ENCODE measurements around the gene STH.

The STH gene

GRCh38 chr17:45973946-45974859, 24.8 kb upstream of the STH start:
- H3K18ac ChIP-seq (ENCODE audit: low read depth in 1 of 2, low read length in 2 of 2), result no peak overlapping the region
- H4K91ac ChIP-seq (ENCODE audit: low read length), result no peak overlapping the region
- no peak overlapping the region for H2BK5ac ChIP-seq (ENCODE audit: low read depth, low read length, poor library complexity, severe bottlenecking)
- H3K79me1 ChIP-seq (replicated peaks; ENCODE audit: low read length, poor library complexity, severe bottlenecking), result no peaks in the 10 kb centered on the region
- H3K27ac ChIP-seq (ENCODE audit: low read length, poor library complexity, severe bottlenecking), result no peak overlapping the region
- DNase-seq, result no peak
- no peak overlapping the region for H2AFZ ChIP-seq (ENCODE audit: low read depth, low read length)
- H3K9me3 ChIP-seq (ENCODE audit: control insufficient read depth, low read length), result peaks cover 14% of the 10 kb centered on the region
- H3K36me3 ChIP-seq (ENCODE audit: control insufficient read depth in 1 of 2, insufficient read depth in 2 of 2, low read depth in 1 of 2, low read length in 2 of 2), result no peaks in the 10 kb centered on the region
- 85% methylated on average over 16 of the region's 17 CpGs for WGBS
- H3K9ac ChIP-seq (ENCODE audit: low read length), result no peak overlapping the region
- no peak overlapping the region for H2BK12ac ChIP-seq (ENCODE audit: low read length in 2 of 2)
- no peak overlapping the region for H3K23ac ChIP-seq (ENCODE audit: low read length in 2 of 2)
- no peak overlapping the region for H3K4me3 ChIP-seq (ENCODE audit: insufficient read depth in 1 of 2, low read depth in 1 of 2, low read length in 2 of 2)
- H3K27me3 ChIP-seq (ENCODE audit: control insufficient read depth in 1 of 2, insufficient read depth in 1 of 2, low read length in 2 of 2), result peaks cover 60 to 68% of the 10 kb centered on the region in 2 experiments
- H2AK5ac ChIP-seq (ENCODE audit: low read length, severe bottlenecking), result no peak overlapping the region
- H4K8ac ChIP-seq (ENCODE audit: low read length), result no peak overlapping the region
- no peaks in the 10 kb centered on the region for H3K4me1 ChIP-seq (ENCODE audit: control insufficient read depth, insufficient read depth, low read depth, low read length)
- no peak overlapping the region for H2BK15ac ChIP-seq (ENCODE audit: low read depth, poor library complexity, severe bottlenecking)
- no peak overlapping the region for H3K4me2 ChIP-seq (ENCODE audit: low read length, poor library complexity, severe bottlenecking)
- H3K14ac ChIP-seq (ENCODE audit: low read length in 2 of 2), result no peak overlapping the region
- no peak overlapping the region for H3K4ac ChIP-seq (ENCODE audit: low read depth in 1 of 2, low read length in 2 of 2)
- H2BK120ac ChIP-seq (ENCODE audit: low read depth, low read length), result no peak overlapping the region

- Histone ChIP-seq H2BK120ac (ENCODE audit: low read depth, low read length) (no peak overlapping the region), H3K4me1 (ENCODE audit: control insufficient read depth, insufficient read depth, low read depth, low read length) (no peaks in the 10 kb centered on the region), H3K4me3 (ENCODE audit: insufficient read depth in 1 of 2, low read depth in 1 of 2, low read length in 2 of 2) (no peak overlapping the region), H2BK12ac (ENCODE audit: low read length in 2 of 2) (no peak overlapping the region), H3K4me2 (ENCODE audit: low read length, poor library complexity, severe bottlenecking) (no peak overlapping the region), H4K91ac (ENCODE audit: low read length) (no peak overlapping the region), H4K8ac (ENCODE audit: low read length) (no peak overlapping the region), H3K9me3 (ENCODE audit: control insufficient read depth, low read length) (peaks cover 14% of the 10 kb centered on the region), H2AFZ (ENCODE audit: low read depth, low read length) (no peak overlapping the region), H3K23ac (ENCODE audit: low read length in 2 of 2) (no peak overlapping the region), H2BK5ac (ENCODE audit: low read depth, low read length, poor library complexity, severe bottlenecking) (no peak overlapping the region), H2AK5ac (ENCODE audit: low read length, severe bottlenecking) (no peak overlapping the region), H3K14ac (ENCODE audit: low read length in 2 of 2) (no peak overlapping the region), H3K4ac (ENCODE audit: low read depth in 1 of 2, low read length in 2 of 2) (no peak overlapping the region), H3K27ac (ENCODE audit: low read length, poor library complexity, severe bottlenecking) (no peak overlapping the region), H3K9ac (ENCODE audit: low read length) (no peak overlapping the region), H3K27me3 (ENCODE audit: control insufficient read depth in 1 of 2, insufficient read depth in 1 of 2, low read length in 2 of 2) (peaks cover 59 to 76% of the 10 kb centered on the region in 2 experiments), H2BK15ac (ENCODE audit: low read depth, poor library complexity, severe bottlenecking) (no peak overlapping the region), H3K36me3 (ENCODE audit: control insufficient read depth in 1 of 2, insufficient read depth in 2 of 2, low read depth in 1 of 2, low read length in 2 of 2) (no peaks in the 10 kb centered on the region), H3K18ac (ENCODE audit: low read depth in 1 of 2, low read length in 2 of 2) (no peak overlapping the region), H3K79me1 (replicated peaks; ENCODE audit: low read length, poor library complexity, severe bottlenecking) (no peaks in the 10 kb centered on the region)
- WGBS, result 79% methylated on average over 10 of the region's 10 CpGs
- no peak for DNase-seq
Observed at GRCh38 chr17:45974916-45975630, 24.0 kb upstream of the STH start.

GRCh38 chr17:45975640-45976295, 23.3 kb upstream of the STH start:
- Histone ChIP-seq H3K14ac (ENCODE audit: low read length in 2 of 2) (no peak overlapping the region), H2BK12ac (ENCODE audit: low read length in 2 of 2) (no peak overlapping the region), H3K4ac (ENCODE audit: low read depth in 1 of 2, low read length in 2 of 2) (no peak overlapping the region), H3K27ac (ENCODE audit: low read length, poor library complexity, severe bottlenecking) (no peak overlapping the region), H2AK5ac (ENCODE audit: low read length, severe bottlenecking) (no peak overlapping the region), H3K4me2 (ENCODE audit: low read length, poor library complexity, severe bottlenecking) (no peak overlapping the region), H3K9me3 (ENCODE audit: control insufficient read depth, low read length) (peaks cover 14% of the 10 kb centered on the region), H3K23ac (ENCODE audit: low read length in 2 of 2) (no peak overlapping the region), H3K4me1 (ENCODE audit: control insufficient read depth, insufficient read depth, low read depth, low read length) (peaks cover 2% of the 10 kb centered on the region), H3K36me3 (ENCODE audit: control insufficient read depth in 1 of 2, insufficient read depth in 2 of 2, low read depth in 1 of 2, low read length in 2 of 2) (no peaks in the 10 kb centered on the region), H2AFZ (ENCODE audit: low read depth, low read length) (no peak overlapping the region), H3K4me3 (ENCODE audit: insufficient read depth in 1 of 2, low read depth in 1 of 2, low read length in 2 of 2) (no peak overlapping the region), H2BK15ac (ENCODE audit: low read depth, poor library complexity, severe bottlenecking) (no peak overlapping the region), H3K18ac (ENCODE audit: low read depth in 1 of 2, low read length in 2 of 2) (no peak overlapping the region), H3K79me1 (replicated peaks; ENCODE audit: low read length, poor library complexity, severe bottlenecking) (no peaks in the 10 kb centered on the region), H3K27me3 (ENCODE audit: control insufficient read depth in 1 of 2, insufficient read depth in 1 of 2, low read length in 2 of 2) (peaks cover 56 to 75% of the 10 kb centered on the region in 2 experiments), H2BK120ac (ENCODE audit: low read depth, low read length) (no peak overlapping the region), H2BK5ac (ENCODE audit: low read depth, low read length, poor library complexity, severe bottlenecking) (no peak overlapping the region), H4K8ac (ENCODE audit: low read length) (no peak overlapping the region), H3K9ac (ENCODE audit: low read length) (no peak overlapping the region), H4K91ac (ENCODE audit: low read length) (no peak overlapping the region)
- WGBS, result 91% methylated on average over 8 of the region's 8 CpGs
- DNase-seq, result no peak

GRCh38 chr17:45976391-45976754, 22.7 kb upstream of the STH start:
- no peak overlapping the region for H3K27ac ChIP-seq (ENCODE audit: low read length, poor library complexity, severe bottlenecking)
- no peak overlapping the region for H2AFZ ChIP-seq (ENCODE audit: low read depth, low read length)
- no peak overlapping the region for H4K8ac ChIP-seq (ENCODE audit: low read length)
- H3K36me3 ChIP-seq (ENCODE audit: control insufficient read depth in 1 of 2, insufficient read depth in 2 of 2, low read depth in 1 of 2, low read length in 2 of 2), result no peaks in the 10 kb centered on the region
- H2BK12ac ChIP-seq (ENCODE audit: low read length in 2 of 2), result no peak overlapping the region
- H3K14ac ChIP-seq (ENCODE audit: low read length in 2 of 2), result no peak overlapping the region
- peaks cover 3% of the 10 kb centered on the region for H3K4me1 ChIP-seq (ENCODE audit: control insufficient read depth, insufficient read depth, low read depth, low read length)
- H3K9ac ChIP-seq (ENCODE audit: low read length), result no peak overlapping the region
- no peak overlapping the region for H2BK5ac ChIP-seq (ENCODE audit: low read depth, low read length, poor library complexity, severe bottlenecking)
- peaks cover 11% of the 10 kb centered on the region for H3K9me3 ChIP-seq (ENCODE audit: control insufficient read depth, low read length)
- H3K27me3 ChIP-seq (ENCODE audit: control insufficient read depth in 1 of 2, insufficient read depth in 1 of 2, low read length in 2 of 2), result peaks cover 55 to 77% of the 10 kb centered on the region in 2 experiments
- no peak overlapping the region for H3K4ac ChIP-seq (ENCODE audit: low read depth in 1 of 2, low read length in 2 of 2)
- H3K18ac ChIP-seq (ENCODE audit: low read depth in 1 of 2, low read length in 2 of 2), result no peak overlapping the region
- H3K23ac ChIP-seq (ENCODE audit: low read length in 2 of 2), result no peak overlapping the region
- DNase-seq, result no peak
- H3K4me2 ChIP-seq (ENCODE audit: low read length, poor library complexity, severe bottlenecking), result no peak overlapping the region
- H2BK120ac ChIP-seq (ENCODE audit: low read depth, low read length), result no peak overlapping the region
- no peak overlapping the region for H2BK15ac ChIP-seq (ENCODE audit: low read depth, poor library complexity, severe bottlenecking)
- no peak overlapping the region for H3K4me3 ChIP-seq (ENCODE audit: insufficient read depth in 1 of 2, low read depth in 1 of 2, low read length in 2 of 2)
- H4K91ac ChIP-seq (ENCODE audit: low read length), result no peak overlapping the region
- H2AK5ac ChIP-seq (ENCODE audit: low read length, severe bottlenecking), result no peak overlapping the region
- 88% methylated on average over 2 of the region's 2 CpGs for WGBS
- H3K79me1 ChIP-seq (replicated peaks; ENCODE audit: low read length, poor library complexity, severe bottlenecking), result no peaks in the 10 kb centered on the region
